ENCODE measurements around the gene TCF25.

DNA sequence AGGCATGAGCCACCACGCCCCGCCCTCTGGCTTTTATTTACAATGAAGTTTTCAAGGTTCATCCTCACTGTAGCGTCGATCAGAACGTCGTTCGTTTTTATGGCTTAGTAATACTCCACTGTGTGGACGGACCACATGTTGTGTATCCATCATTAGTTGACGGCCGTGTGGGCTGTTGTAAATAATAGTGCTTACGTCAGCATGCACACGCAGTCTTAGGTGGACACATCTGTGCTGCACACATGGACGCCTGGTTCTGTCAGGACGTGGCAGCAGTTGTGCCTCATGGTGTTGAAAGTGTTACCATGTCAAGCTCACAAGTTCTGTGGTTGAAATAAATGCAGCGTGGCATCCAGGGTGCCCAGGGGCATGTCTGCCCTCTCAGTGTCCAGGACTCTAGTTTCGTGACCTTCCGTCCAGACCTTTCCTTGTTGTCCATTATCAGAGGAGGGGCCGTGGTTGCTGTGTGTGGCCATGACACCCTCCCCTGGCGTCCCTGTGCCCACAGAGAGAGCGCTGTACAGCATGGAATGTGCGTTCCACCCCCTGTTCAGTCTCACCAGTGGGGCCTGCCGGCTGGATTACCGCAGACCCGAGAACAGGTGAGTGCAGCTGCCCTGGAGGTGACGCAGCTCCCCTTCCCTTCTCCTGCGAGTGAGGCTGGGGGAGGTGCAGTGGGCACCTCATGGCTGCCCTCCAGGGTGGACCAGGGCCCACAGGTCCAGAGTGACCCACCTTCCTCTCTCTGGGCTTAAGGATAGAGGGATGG, 22.3 kb downstream of the TCF25 start:
- no peak for TF ChIP-seq POLR2A (IDR thresholded peaks at IDR 0.05)
- TF ChIP-seq POLR2AphosphoS5 (IDR thresholded peaks at IDR 0.05) = no peak
